ENCODE results near the gene LAMTOR2. TPM values are rescaled to one million over a fixed set of nuclear protein-coding genes. Genes with fewer than 3 reads are reported as not detected.

LAMTOR2 gene
- total and polyA plus RNA-seq, 9 donors: 20.1 to 66.1 (median 24.9) TPM

GRCh38 chr1:156045076-156045475 is 9.5 kb upstream of the LAMTOR2 start:
- H3K9me3 ChIP-seq: no peaks in the 10 kb centered on the region
- WGBS, 3 donors: 91 to 94% (median 92%) methylated on average over 4 of the region's 4 CpGs
- TF ChIP-seq CTCF (IDR thresholded peaks at IDR 0.05) (no peak), EP300 (IDR thresholded peaks at IDR 0.05) (no peak), POLR2A (IDR thresholded peaks at IDR 0.05) (no peak)
- H3K4me3 ChIP-seq: no peak overlapping the region
- H3K4me1 ChIP-seq (ENCODE audit: insufficient read depth): peaks cover 2% of the 10 kb centered on the region
- intact Hi-C loops (cut with DNase I): no loop called here
- H3K36me3 ChIP-seq: no peaks in the 10 kb centered on the region
- no peaks in the 10 kb centered on the region for H3K27me3 ChIP-seq
- no peak overlapping the region for H3K27ac ChIP-seq
- no peak for DNase-seq

GRCh38 chr1:156048663-156049258 is 5.8 kb upstream of the LAMTOR2 start:
- Histone ChIP-seq H3K4me1 (ENCODE audit: insufficient read depth) (no peaks in the 10 kb centered on the region), H3K27ac (no peak overlapping the region), H3K27me3 (no peaks in the 10 kb centered on the region), H3K4me3 (no peak overlapping the region), H3K9me3 (no peaks in the 10 kb centered on the region), H3K36me3 (no peaks in the 10 kb centered on the region)
- intact Hi-C loops (cut with DNase I): no loop called here
- DNase-seq: no peak
- no peak for TF ChIP-seq CTCF (IDR thresholded peaks at IDR 0.05)
- no peak for TF ChIP-seq POLR2A (IDR thresholded peaks at IDR 0.05)
- TF ChIP-seq EP300 (IDR thresholded peaks at IDR 0.05): no peak
- 76 to 89% (median 84%) methylated on average over 3 of the region's 3 CpGs for WGBS, 3 donors

GRCh38 chr1:156050376-156050775 is 4.2 kb upstream of the LAMTOR2 start:
- no peak overlapping the region for H3K4me3 ChIP-seq
- intact Hi-C loops (cut with DNase I): no loop called here
- no peaks in the 10 kb centered on the region for H3K27me3 ChIP-seq
- H3K27ac ChIP-seq: no peak overlapping the region
- H3K4me1 ChIP-seq (ENCODE audit: insufficient read depth): no peaks in the 10 kb centered on the region
- TF ChIP-seq CTCF (IDR thresholded peaks at IDR 0.05) (no peak), EP300 (IDR thresholded peaks at IDR 0.05) (no peak), POLR2A (IDR thresholded peaks at IDR 0.05) (no peak)
- H3K36me3 ChIP-seq: no peaks in the 10 kb centered on the region
- DNase-seq: no peak
- no peaks in the 10 kb centered on the region for H3K9me3 ChIP-seq
- WGBS, 3 donors: 82 to 94% (median 92%) methylated on average over 4 of the region's 4 CpGs

GRCh38 chr1:156051011-156051725 is 3.4 kb upstream of the LAMTOR2 start:
- no peaks in the 10 kb centered on the region for H3K9me3 ChIP-seq
- intact Hi-C loops (cut with DNase I): no loop called here
- no peak for DNase-seq
- H3K4me3 ChIP-seq: no peak overlapping the region
- H3K27me3 ChIP-seq: no peaks in the 10 kb centered on the region
- TF ChIP-seq EP300 (IDR thresholded peaks at IDR 0.05) (no peak), POLR2A (IDR thresholded peaks at IDR 0.05) (no peak), CTCF (IDR thresholded peaks at IDR 0.05) (no peak)
- WGBS, 3 donors: 84 to 89% (median 86%) methylated on average over 7 of the region's 7 CpGs
- H3K4me1 ChIP-seq (ENCODE audit: insufficient read depth): no peaks in the 10 kb centered on the region
- H3K27ac ChIP-seq: no peak overlapping the region
- H3K36me3 ChIP-seq: no peaks in the 10 kb centered on the region
